Lower leg skin (tissue), 4 donors: ENCODE measurements around the gene REL. TPM values are rescaled to one million over a fixed set of nuclear protein-coding genes. Genes with fewer than 3 reads are reported as not detected.
"Not testable (repeated sequence)": the region's sequence is repeated elsewhere in the genome, so short reads cannot be mapped to it uniquely, and the experiment has no call there.

ENCODE experiments used
- DNase-seq, 2 donors: peaks; one replicate each; pipeline ENCODE4 v3.0.0-alpha.2; 2019; ENCODE audit warnings: low spot score in 2 of 2
- H3K4me3 ChIP-seq: fragments of 200-600 bp; sonication (generic); 2 replicates; pipeline ENCODE4 v1.5.1; 2017; ENCODE audit warnings: mild to moderate bottlenecking, low read depth; ENCODE audit not compliant: poor library complexity, severe bottlenecking
- CTCF ChIP-seq, 3 donors: fragments of 450-650 bp; IDR thresholded peaks; one replicate each; pipeline ENCODE4 v1.5.1; 2016; ENCODE audit warnings: antibody characterized with exemption in 3 of 3, mild to moderate bottlenecking in 3 of 3, moderate library complexity in 2 of 3
- POLR2A ChIP-seq, 2 donors: fragments of 450-650 bp; IDR thresholded peaks; one replicate each; pipeline ENCODE4 v1.6.1; 2016 to 2017; ENCODE audit warnings: antibody characterized with exemption in 2 of 2, mild to moderate bottlenecking in 1 of 2, moderate library complexity in 1 of 2
- WGBS, 2 donors: methylation state at CpG; one replicate each; pipeline ENCODE4 v1.1.5; 2018; 5-methylcytosine and 5-hydroxymethylcytosine counted together
- intact Hi-C: fragments of 100-400 bp; cut with DNase I; formaldehyde crosslinking; loops from one replicate; pipeline ENCODE4 v1.15.0; 2023; ENCODE audit warnings: low total_unique reads
- total RNA-seq, 4 donors: library from RNA; depleted of rRNA; stranded (reverse); fragments of >200 nt; gene quantifications; one replicate each; pipeline ENCODE4 v1.1.0, GENCODE V29; 2016

REL gene
- total RNA-seq, 4 donors from 2014 or later: 33.8 to 56.2 (median 41.2) TPM

GRCh38 chr2:60858897-60859311 is 22.5 kb upstream of the REL start:
- WGBS, 2 donors: 96 to 98% methylated on average over 3 of the region's 3 CpGs
- intact Hi-C loops: no loop called here
- no peak for DNase-seq
- TF ChIP-seq POLR2A (IDR thresholded peaks at IDR 0.05) (no peak), CTCF (IDR thresholded peaks at IDR 0.05) (no peak)
- no peak overlapping the region for H3K4me3 ChIP-seq

- intact Hi-C loops: no loop called here
- WGBS, 2 donors: 75 to 76% methylated on average over 5 of the region's 5 CpGs
Measured at GRCh38 chr2:60861736-60862135, 19.6 kb upstream of the REL start.

GRCh38 chr2:60862642-60863041 is 18.7 kb upstream of the REL start:
- no peak overlapping the region for H3K4me3 ChIP-seq
- DNase-seq: no peak
- WGBS, 2 donors: 90 to 92% methylated on average over 1 of the region's 1 CpG
- intact Hi-C loops: no loop called here
- no peak for TF ChIP-seq CTCF (IDR thresholded peaks at IDR 0.05)
- no peak for TF ChIP-seq POLR2A (IDR thresholded peaks at IDR 0.05)

More at GRCh38 chr2:60861736-60862135, 19.6 kb upstream of the REL start:
- no peak for DNase-seq
- H3K4me3 ChIP-seq: no peak overlapping the region
- TF ChIP-seq POLR2A (IDR thresholded peaks at IDR 0.05) (no peak), CTCF (IDR thresholded peaks at IDR 0.05) (no peak)

- intact Hi-C loops, DNase-seq, H3K4me3 ChIP-seq: not testable (repeated sequence)
- 82 to 88% methylated on average over 3 of the region's 3 CpGs for WGBS, 2 donors
Measured at GRCh38 chr2:60865361-60865760, 16.0 kb upstream of the REL start.

GRCh38 chr2:60867007-60867406 is 14.4 kb upstream of the REL start:
- no peak overlapping the region for H3K4me3 ChIP-seq
- no peak for DNase-seq
- no peak for TF ChIP-seq CTCF (IDR thresholded peaks at IDR 0.05)
- no peak for TF ChIP-seq POLR2A (IDR thresholded peaks at IDR 0.05)
- WGBS, 2 donors: 82 to 83% methylated on average over 3 of the region's 3 CpGs
- intact Hi-C loops: no loop called here

- DNase-seq: peak in 1 of 2 donors; percentile 31
- no peak overlapping the region for H3K4me3 ChIP-seq
- no peak for TF ChIP-seq CTCF (IDR thresholded peaks at IDR 0.05)
- no peak for TF ChIP-seq POLR2A (IDR thresholded peaks at IDR 0.05)
- 57 to 66% methylated on average over 5 of the region's 5 CpGs for WGBS, 2 donors
- intact Hi-C loops: no loop called here
Measured at GRCh38 chr2:60867848-60868247, 13.5 kb upstream of the REL start.
